WTC11 (cell line): ENCODE results near the gene VAC14. TPM values are rescaled to one million over a fixed set of nuclear protein-coding genes. Genes with fewer than 3 reads are reported as not detected.

ENCODE experiments used
- ATAC-seq: fragments of 200-7000 bp; cut with Tn5 transposase; 2 replicates; pipeline ENCODE4 v1.10.0; 2021; ENCODE audit warnings: mild to moderate bottlenecking, moderate library complexity
- CTCF ChIA-PET: fragments of 300-600 bp; sonication (Branson Sonifier 250); formaldehyde crosslinking; loops from one replicate; lab custom pipeline; 2021; ENCODE audit warnings: antibody characterized with exemption; lab: Charles Lee
- POLR2A ChIA-PET: fragments of 350-600 bp; sonication (Branson Sonifier 250); formaldehyde crosslinking; loops from one replicate; lab custom pipeline; 2021; ENCODE audit warnings: antibody characterized with exemption; lab: Charles Lee
- DNase-seq: peaks from one replicate; pipeline ENCODE4 v3.0.0; 2021; ENCODE audit warnings: low spot score
- H3K27ac Mint-ChIP-seq: 2 replicates; pipeline ENCODE4 v1.8.0; 2021; ENCODE audit warnings: mixed read lengths
- H3K27me3 Mint-ChIP-seq: 2 replicates; pipeline ENCODE4 v1.8.0; 2021; ENCODE audit warnings: low read depth, mild to moderate bottlenecking, moderate library complexity, mixed read lengths
- H3K36me3 Mint-ChIP-seq: 2 replicates; pipeline ENCODE4 v1.8.0; 2021; ENCODE audit warnings: mixed read lengths
- H3K4me1 Mint-ChIP-seq: 2 replicates; pipeline ENCODE4 v1.8.0; 2022; ENCODE audit warnings: mixed read lengths
- H3K4me3 Mint-ChIP-seq: 2 replicates; pipeline ENCODE4 v1.8.0; 2021; ENCODE audit warnings: mild to moderate bottlenecking, moderate library complexity, mixed read lengths
- H3K9me3 Mint-ChIP-seq: 2 replicates; pipeline ENCODE4 v1.8.0; 2021; ENCODE audit warnings: mixed read lengths
- ATF1 ChIP-seq: sonication (generic); formaldehyde crosslinking; IDR thresholded peaks from 2 replicates; pipeline ENCODE4 v1.8.1; 2023; ENCODE audit warnings: mild to moderate bottlenecking, moderate library complexity, missing genetic modification reagents
- CREB1 ChIP-seq: sonication (generic); formaldehyde crosslinking; IDR thresholded peaks from 2 replicates; pipeline ENCODE4 v1.8.0; 2023; ENCODE audit warnings: mild to moderate bottlenecking, missing genetic modification reagents
- E2F5 ChIP-seq: sonication (generic); formaldehyde crosslinking; IDR thresholded peaks from 2 replicates; pipeline ENCODE4 v1.8.1; 2022; ENCODE audit warnings: mild to moderate bottlenecking, moderate library complexity, missing genetic modification reagents
- GABPB1 ChIP-seq: sonication (generic); formaldehyde crosslinking; IDR thresholded peaks from 2 replicates; pipeline ENCODE4 v1.8.1; 2023; ENCODE audit warnings: mild to moderate bottlenecking, missing genetic modification reagents
- MYBL2 ChIP-seq: sonication (generic); formaldehyde crosslinking; IDR thresholded peaks from 2 replicates; pipeline ENCODE4 v1.8.1; 2023; ENCODE audit warnings: mild to moderate bottlenecking, moderate library complexity, missing genetic modification reagents
- RELA ChIP-seq: sonication (generic); formaldehyde crosslinking; IDR thresholded peaks from 2 replicates; pipeline ENCODE4 v1.8.1; 2022; ENCODE audit warnings: missing genetic modification reagents, mild to moderate bottlenecking, borderline replicate concordance
- SOX15 ChIP-seq: fragments of 250-450 bp; sonication (Bioruptor Pico); IDR thresholded peaks from 2 replicates; pipeline ENCODE4 v1.9.0; 2021; ENCODE audit warnings: mild to moderate bottlenecking
- TCF7 ChIP-seq: sonication (generic); formaldehyde crosslinking; IDR thresholded peaks from 2 replicates; pipeline ENCODE4 v1.8.0; 2022; ENCODE audit warnings: mild to moderate bottlenecking, low read depth, missing genetic modification reagents, moderate library complexity
- ZBTB21 ChIP-seq: sonication (generic); formaldehyde crosslinking; IDR thresholded peaks from 2 replicates; pipeline ENCODE4 v1.8.1; 2023; ENCODE audit warnings: mild to moderate bottlenecking, missing genetic modification reagents, borderline replicate concordance
- ZNF232 ChIP-seq: sonication (generic); formaldehyde crosslinking; IDR thresholded peaks from 2 replicates; pipeline ENCODE4 v1.8.0; 2022; ENCODE audit warnings: mild to moderate bottlenecking, missing genetic modification reagents
- ZNF317 ChIP-seq: sonication (generic); formaldehyde crosslinking; IDR thresholded peaks from 2 replicates; pipeline ENCODE4 v1.8.1; 2023; ENCODE audit warnings: low read depth, mild to moderate bottlenecking, moderate library complexity, missing genetic modification reagents, borderline replicate concordance
- ZNF396 ChIP-seq: fragments of 250-450 bp; sonication (Bioruptor Pico); IDR thresholded peaks from 2 replicates; pipeline ENCODE4 v1.8.0; 2021; ENCODE audit warnings: mild to moderate bottlenecking, moderate library complexity, borderline replicate concordance
- ZNF416 ChIP-seq: fragments of 250-450 bp; sonication (Bioruptor Pico); IDR thresholded peaks from 2 replicates; pipeline ENCODE4 v1.9.0; 2021; ENCODE audit warnings: mild to moderate bottlenecking, inconsistent platforms
- ZNF671 ChIP-seq: fragments of 250-450 bp; sonication (Bioruptor Pico); IDR thresholded peaks from 2 replicates; pipeline ENCODE4 v1.8.0; 2021; ENCODE audit warnings: mild to moderate bottlenecking
- total RNA-seq: library from RNA; stranded (reverse); gene quantifications from 3 replicates; pipeline ENCODE4 v1.2.3, GENCODE V29; 2021
- TF ChIP-seq, protein P1 (sequence below): sonication (generic); formaldehyde crosslinking; IDR thresholded peaks from 2 replicates; pipeline ENCODE4 v1.8.0; 2023; ENCODE audit warnings: mild to moderate bottlenecking, missing genetic modification reagents
- TF ChIP-seq, protein P2 (sequence below): fragments of 250-450 bp; sonication (Bioruptor Pico); IDR thresholded peaks from 2 replicates; pipeline ENCODE4 v1.8.0; 2021; ENCODE audit warnings: mild to moderate bottlenecking
- TF ChIP-seq, protein P3 (sequence below): sonication (generic); formaldehyde crosslinking; IDR thresholded peaks from 2 replicates; pipeline ENCODE4 v1.8.1; 2023; ENCODE audit warnings: mild to moderate bottlenecking, missing genetic modification reagents, borderline replicate concordance
- TF ChIP-seq, protein P4 (sequence below): sonication (generic); formaldehyde crosslinking; IDR thresholded peaks from 2 replicates; pipeline ENCODE4 v1.8.0; 2023; ENCODE audit warnings: missing genetic modification reagents

VAC14 gene
- total RNA-seq, 1 experiment from 2014 or later, result 60.1 TPM

GRCh38 chr16:70730031-70730430 is 70.9 kb downstream of the VAC14 start (continued):
- TF ChIP-seq, protein P1, sequence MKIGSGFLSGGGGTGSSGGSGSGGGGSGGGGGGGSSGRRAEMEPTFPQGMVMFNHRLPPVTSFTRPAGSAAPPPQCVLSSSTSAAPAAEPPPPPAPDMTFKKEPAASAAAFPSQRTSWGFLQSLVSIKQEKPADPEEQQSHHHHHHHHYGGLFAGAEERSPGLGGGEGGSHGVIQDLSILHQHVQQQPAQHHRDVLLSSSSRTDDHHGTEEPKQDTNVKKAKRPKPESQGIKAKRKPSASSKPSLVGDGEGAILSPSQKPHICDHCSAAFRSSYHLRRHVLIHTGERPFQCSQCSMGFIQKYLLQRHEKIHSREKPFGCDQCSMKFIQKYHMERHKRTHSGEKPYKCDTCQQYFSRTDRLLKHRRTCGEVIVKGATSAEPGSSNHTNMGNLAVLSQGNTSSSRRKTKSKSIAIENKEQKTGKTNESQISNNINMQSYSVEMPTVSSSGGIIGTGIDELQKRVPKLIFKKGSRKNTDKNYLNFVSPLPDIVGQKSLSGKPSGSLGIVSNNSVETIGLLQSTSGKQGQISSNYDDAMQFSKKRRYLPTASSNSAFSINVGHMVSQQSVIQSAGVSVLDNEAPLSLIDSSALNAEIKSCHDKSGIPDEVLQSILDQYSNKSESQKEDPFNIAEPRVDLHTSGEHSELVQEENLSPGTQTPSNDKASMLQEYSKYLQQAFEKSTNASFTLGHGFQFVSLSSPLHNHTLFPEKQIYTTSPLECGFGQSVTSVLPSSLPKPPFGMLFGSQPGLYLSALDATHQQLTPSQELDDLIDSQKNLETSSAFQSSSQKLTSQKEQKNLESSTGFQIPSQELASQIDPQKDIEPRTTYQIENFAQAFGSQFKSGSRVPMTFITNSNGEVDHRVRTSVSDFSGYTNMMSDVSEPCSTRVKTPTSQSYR, result no peak
- TF ChIP-seq MYBL2 (CRISPR knock-in tag) (no peak), ZBTB21 (CRISPR knock-in tag) (no peak), GABPB1 (CRISPR knock-in tag) (no peak), ZNF232 (CRISPR knock-in tag) (no peak)
- TF ChIP-seq, protein P2, sequence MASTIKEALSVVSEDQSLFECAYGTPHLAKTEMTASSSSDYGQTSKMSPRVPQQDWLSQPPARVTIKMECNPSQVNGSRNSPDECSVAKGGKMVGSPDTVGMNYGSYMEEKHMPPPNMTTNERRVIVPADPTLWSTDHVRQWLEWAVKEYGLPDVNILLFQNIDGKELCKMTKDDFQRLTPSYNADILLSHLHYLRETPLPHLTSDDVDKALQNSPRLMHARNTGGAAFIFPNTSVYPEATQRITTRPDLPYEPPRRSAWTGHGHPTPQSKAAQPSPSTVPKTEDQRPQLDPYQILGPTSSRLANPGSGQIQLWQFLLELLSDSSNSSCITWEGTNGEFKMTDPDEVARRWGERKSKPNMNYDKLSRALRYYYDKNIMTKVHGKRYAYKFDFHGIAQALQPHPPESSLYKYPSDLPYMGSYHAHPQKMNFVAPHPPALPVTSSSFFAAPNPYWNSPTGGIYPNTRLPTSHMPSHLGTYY (CRISPR knock-in tag), result no peak
- TF ChIP-seq, all 79 proteins: peak for 0

DNA sequence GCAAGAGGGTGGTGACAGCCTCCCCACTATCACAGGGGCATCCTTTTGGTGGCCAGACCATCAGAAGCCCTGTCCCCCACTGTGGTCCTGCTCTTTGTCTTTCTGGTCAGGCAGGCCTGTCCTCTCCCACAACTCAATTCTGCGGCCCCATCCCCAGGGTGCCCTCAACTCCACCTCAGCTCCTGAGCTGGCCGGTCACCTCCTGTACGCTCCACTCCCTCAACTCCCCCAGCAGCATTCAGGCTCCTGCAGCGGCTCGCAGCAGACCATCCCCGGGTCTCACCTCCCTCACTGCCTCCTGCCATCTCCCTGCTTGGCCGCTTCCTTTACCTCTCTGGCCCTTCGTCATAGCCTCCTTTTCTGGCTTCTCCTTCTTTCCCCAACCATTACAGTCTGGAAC is 71.7 kb downstream of the VAC14 start:
- CTCF ChIA-PET, result interaction anchor here (1.3 to 2.1 kb wide), 2 partner anchors 9 to 47 kb away, joined by 7 to 10 read pairs; no protein-coding TSS in a partner anchor

More for the DNA sequence above, 71.7 kb downstream of the VAC14 start:
- H3K27ac Mint-ChIP-seq, result no peak overlapping the region
- H3K9me3 Mint-ChIP-seq, result no peaks in the 10 kb centered on the region
- ATAC-seq (no peak), DNase-seq (no peak)
- POLR2A ChIA-PET, result no interaction called here
- peaks cover 4% of the 10 kb centered on the region for H3K4me1 Mint-ChIP-seq
- H3K36me3 Mint-ChIP-seq, result peaks cover 4% of the 10 kb centered on the region
- no peak overlapping the region for H3K4me3 Mint-ChIP-seq
- no peak for TF ChIP-seq ZNF396
- TF ChIP-seq ZNF416 (CRISPR knock-in tag), result no peak
- TF ChIP-seq ATF1, result no peak
- TF ChIP-seq, protein P3, sequence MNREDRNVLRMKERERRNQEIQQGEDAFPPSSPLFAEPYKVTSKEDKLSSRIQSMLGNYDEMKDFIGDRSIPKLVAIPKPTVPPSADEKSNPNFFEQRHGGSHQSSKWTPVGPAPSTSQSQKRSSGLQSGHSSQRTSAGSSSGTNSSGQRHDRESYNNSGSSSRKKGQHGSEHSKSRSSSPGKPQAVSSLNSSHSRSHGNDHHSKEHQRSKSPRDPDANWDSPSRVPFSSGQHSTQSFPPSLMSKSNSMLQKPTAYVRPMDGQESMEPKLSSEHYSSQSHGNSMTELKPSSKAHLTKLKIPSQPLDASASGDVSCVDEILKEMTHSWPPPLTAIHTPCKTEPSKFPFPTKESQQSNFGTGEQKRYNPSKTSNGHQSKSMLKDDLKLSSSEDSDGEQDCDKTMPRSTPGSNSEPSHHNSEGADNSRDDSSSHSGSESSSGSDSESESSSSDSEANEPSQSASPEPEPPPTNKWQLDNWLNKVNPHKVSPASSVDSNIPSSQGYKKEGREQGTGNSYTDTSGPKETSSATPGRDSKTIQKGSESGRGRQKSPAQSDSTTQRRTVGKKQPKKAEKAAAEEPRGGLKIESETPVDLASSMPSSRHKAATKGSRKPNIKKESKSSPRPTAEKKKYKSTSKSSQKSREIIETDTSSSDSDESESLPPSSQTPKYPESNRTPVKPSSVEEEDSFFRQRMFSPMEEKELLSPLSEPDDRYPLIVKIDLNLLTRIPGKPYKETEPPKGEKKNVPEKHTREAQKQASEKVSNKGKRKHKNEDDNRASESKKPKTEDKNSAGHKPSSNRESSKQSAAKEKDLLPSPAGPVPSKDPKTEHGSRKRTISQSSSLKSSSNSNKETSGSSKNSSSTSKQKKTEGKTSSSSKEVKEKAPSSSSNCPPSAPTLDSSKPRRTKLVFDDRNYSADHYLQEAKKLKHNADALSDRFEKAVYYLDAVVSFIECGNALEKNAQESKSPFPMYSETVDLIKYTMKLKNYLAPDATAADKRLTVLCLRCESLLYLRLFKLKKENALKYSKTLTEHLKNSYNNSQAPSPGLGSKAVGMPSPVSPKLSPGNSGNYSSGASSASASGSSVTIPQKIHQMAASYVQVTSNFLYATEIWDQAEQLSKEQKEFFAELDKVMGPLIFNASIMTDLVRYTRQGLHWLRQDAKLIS (CRISPR knock-in tag), result no peak
- no peak for TF ChIP-seq SOX15
- no peak for TF ChIP-seq ZBTB21 (CRISPR knock-in tag)
- TF ChIP-seq, protein P4, sequence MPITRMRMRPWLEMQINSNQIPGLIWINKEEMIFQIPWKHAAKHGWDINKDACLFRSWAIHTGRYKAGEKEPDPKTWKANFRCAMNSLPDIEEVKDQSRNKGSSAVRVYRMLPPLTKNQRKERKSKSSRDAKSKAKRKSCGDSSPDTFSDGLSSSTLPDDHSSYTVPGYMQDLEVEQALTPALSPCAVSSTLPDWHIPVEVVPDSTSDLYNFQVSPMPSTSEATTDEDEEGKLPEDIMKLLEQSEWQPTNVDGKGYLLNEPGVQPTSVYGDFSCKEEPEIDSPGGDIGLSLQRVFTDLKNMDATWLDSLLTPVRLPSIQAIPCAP (CRISPR knock-in tag), result no peak
- no peak for TF ChIP-seq ZNF317
- no peak for TF ChIP-seq RELA (CRISPR knock-in tag)
- no peak for TF ChIP-seq CREB1 (CRISPR knock-in tag)
- no peak for TF ChIP-seq TCF7
- no peak for TF ChIP-seq E2F5 (CRISPR knock-in tag)
- TF ChIP-seq ZNF671, result no peak
- no peaks in the 10 kb centered on the region for H3K27me3 Mint-ChIP-seq
